HG03108 (cell line): ENCODE results near the gene GP1BB.

Experiments
- ATAC-seq: cut with Tn5 transposase; IDR thresholded peaks from one replicate; pipeline ENCODE4 v1.9.1; 2021; ENCODE audit warnings: moderate library complexity; ENCODE audit not compliant: unreplicated experiment

The GP1BB gene

DNA sequence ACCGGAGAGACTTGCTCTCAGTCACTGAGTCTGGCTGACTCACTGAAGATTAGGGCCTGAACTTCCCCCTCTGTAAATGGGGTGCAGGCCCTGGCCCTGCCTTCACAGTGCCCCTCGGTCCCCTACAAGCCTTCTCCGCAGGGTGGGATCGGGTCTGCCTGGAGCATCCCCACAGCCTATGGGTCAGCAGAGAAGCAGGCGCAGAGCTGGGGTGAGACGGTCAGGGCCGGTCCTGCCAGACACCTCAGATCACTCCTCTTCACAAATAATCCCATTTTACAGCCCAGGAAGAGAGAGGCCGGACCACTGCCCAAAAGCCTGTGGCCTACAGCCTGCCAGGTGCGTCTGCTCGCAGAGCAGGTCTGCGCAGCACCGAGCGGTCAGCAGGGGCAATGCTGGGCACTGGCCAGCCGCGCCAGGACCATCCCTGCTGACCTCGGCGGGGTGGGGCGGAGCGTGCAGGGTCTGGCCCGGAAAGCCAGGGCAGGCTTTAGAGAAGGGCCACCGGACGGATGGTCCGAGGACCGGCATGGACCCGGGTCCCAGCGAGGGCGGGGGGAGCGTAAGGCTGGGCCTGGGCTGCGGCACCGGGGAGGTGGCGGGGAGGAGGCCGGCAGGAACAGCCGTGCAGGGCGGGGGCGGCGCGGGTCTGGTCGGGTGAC is 9.6 kb upstream of the GP1BB start:
- ATAC-seq = no peak

DNA sequence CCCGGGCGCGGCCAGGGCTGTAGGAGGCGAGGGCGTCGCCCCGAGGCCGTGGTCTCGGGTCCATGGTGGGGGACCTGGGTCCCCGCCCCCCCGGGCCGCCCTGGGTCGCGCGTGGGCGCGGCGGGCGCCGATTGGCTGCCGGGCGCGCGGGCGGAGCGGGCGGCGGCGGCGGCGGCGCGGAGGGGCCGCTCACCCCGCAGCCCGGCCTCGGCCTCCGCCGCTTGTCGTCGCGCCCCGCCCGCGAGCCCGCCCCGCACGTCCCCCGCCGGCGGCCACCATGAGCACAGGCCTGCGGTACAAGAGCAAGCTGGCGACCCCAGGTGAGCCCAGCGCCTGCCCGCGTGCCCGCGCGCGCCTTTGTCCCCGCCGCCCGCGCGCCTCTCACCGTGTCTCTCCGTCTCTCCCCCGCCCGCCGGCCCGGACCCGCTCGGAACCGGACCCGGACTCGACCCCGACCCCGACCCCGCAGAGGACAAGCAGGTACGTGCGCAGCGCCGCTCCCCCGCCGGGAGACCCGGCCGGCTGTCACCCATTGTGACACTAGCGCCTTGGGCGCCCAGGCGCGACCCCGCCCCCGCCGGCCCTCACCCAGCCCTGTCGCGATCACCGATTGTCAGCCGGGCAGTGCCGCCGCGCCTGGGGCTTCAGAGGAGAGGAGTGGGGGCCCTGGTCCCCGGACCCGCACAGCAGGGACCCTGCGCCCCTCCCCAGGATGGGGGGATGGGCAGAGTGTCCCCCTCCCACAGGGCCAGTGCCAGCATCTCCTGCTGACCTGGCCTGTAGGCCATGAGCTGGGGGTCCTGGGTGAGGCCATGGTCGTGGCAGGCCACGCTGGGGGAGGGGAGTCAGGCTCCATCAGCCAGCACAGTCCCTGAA is 8.8 kb upstream of the GP1BB start, which contains the start of gene SEPTIN5:
Gene SEPTIN5, plus strand, starts transcription at position 192 of the 876 bp plus-strand sequence. Its CDS starts 86 bp downstream, at position 278.
- no peak for ATAC-seq

DNA sequence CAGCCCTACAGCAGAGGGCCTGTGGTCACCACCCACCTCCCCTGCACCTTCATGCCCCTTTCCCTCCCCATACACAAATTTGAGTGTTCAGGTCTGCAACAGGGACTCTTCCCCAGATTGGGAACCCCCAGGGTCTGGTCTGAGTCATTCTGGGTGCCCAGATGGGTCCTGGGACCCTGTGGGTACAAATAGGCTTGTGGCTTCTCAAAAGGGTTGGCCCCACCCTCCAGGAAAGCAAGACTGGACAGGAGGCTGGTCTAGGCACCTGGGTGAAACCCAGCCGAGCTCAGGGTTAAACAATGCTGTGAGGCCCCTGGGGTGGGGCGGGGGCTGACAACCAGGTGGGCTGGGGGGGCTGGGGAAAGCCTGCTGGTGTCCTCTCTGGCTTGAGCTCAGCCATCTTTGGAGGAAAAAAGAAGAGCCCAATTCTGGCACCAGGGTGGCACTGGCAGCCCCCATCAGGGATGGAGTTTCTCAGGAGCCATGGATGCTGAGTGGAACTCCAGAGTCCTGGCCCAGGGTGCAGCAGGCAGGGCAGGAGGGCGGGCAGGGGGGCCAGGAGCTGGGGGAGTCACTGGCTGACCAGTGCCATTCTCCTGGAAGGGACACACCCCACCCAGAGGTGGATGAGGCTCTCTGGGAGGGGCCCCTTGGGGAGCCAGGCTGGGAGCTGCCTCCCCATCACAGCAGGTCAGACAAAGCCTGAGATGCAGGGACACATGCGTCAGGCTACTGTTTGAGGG is 8.0 kb upstream of the GP1BB start:
- no peak for ATAC-seq

DNA sequence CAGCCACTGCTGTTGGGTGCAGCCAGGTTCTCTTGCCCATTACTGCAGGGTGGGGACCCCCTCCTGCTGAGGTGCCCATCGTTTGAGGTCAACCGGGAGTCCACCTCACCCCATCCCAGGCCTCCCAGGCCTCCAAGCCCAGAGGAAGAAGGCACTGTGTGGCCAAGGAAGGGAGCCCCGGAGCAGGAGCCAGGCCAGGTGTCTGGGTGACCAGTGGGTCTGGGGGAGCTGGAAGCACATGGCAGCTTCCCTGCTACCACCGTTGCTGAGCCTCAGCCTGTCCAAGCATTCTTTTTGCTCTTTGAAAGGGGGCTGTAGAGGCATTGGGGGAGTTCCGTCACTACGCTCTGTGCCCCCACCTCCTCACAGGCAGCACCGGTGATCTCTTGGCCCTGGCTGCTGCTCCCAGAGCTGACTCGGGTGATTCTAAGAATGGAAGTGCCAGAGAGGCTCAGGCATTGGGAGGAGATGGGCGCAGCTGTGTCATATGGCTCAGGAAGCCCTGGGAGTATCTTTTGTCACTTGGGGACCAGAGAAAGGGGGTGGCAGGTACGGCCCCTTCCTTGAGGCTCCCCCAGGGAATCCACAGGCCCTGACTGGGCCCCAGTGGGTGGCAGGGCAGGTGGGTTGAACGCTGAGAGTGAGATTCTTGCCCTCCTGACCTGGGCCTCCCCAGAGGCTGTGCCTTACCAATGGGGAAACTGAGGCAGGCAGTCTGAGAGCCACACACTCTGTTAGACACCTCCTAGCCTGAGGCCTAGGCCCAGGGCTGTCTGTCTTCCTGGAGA is 7.1 kb upstream of the GP1BB start:
- no peak for ATAC-seq

DNA sequence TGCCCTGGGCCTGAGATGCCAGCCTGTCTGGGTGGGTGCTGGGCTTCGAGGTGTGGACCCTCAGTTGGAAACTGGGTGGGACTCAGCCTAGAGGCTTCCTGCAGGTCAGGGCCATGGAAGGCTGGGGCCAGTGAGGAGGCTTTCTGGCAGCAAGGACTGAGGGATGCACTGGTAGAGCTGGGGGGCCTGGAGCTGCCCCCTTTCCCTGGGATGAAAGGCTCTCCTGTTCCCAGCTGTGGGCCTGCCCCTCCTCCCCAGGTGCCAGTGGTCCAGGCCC is 6.6 kb upstream of the GP1BB start:
- ATAC-seq = no peak

DNA sequence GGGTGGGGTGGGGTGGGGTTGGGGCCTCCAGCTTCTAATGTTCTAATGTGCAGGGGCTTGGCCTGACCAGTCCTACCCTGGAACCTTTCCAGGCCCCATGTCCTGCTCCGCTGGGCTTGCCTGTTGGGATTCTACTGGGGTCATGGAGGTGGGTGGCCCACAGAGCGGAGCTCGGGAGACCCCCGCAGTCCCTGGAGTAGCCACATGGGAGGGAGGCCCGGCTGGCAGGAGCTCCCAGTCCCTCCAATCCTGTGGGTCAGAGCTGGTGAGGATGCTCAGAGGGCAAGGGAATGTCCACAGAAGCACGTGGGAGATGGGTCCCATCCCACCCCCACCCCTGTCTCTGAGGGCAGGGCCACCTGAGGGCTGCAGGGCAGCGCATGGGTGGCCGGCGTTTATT is 6.2 kb upstream of the GP1BB start:
- no peak for ATAC-seq

DNA sequence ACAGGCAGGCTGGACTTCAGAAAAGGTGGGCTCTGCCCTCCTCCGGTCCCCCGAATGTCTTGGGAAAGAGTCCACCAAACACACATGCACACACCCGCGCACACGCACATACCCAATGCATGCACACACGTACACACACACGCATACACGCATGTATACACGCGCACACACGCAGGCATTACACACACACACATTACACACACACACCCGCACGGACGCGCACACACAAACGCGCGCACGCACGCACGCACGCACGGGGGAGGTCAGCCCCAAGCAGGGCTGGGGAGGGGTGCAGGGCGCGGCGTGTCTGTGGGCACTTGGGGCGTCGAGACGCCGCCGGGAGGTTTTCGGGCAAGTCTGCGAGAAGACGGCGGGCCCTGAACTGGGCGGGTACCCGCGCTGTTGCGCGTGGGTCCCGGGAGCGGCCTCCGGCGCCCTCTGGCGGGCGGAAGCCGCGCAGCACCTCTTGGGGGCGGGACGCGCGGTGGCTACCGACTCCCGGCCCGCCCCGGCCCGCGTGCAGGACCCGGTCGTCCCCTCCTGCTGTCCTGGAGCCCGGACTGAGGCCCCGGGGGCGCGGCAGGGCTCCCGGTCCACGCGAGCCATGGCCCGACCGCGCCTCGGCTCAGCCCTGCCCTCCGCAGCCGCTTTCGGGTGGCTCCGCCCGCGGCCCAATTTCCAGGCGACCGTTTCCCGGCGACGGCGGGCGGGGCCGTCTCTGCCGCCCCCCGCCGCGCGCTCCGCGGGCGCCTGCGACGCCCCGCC is 5.5 kb upstream of the GP1BB start:
- no peak for ATAC-seq

DNA sequence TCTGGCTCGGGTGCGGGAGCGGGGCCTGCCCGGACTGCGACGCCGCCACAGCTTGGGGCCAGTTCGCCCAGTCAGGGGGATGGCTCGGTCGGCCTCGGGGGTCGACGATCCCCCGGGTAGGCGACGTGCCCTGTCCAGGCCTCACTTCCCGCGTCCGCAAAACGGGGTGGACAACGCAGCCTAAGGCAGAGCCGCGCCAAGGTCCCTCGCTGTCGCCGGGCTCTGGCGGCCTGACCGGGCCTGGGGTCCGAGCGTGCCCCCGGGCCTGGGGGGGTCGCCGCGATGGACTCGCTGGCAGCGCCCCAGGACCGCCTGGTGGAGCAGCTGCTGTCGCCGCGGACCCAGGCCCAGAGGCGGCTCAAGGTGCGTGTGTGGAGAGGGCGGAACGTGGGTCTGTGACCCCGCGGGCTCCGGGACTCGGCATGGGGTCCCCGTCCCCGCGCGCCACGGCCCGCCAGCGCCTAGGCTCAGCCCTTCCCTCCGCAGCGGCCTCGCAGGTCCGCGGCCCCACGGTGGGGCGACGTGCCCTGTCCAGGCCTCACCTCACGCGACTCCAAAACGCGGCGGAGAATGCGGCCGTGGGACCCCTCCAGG is 4.8 kb upstream of the GP1BB start:
- ATAC-seq = no peak

DNA sequence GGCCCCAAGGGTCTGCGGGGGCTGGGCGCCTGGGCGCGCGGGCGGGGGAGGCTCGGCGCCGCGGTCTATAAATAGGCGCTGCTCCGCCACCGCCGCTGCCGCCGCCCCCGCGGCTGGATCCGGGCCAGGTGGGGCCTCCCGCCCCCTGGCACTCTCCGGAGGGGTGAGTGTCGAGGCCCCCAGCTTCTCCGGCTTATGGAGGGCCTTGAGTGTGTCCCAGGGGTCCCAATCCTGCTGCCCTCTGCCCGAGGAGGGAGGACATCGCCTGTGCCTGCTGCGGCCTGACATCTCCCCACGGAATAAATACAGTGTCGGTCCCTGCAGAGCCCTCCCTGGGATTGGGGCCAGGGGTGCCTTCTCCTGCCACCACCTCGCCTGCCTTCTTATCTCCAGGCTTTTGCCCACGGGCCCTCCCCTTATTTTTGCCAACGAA is 4.3 kb upstream of the GP1BB start:
- no peak for ATAC-seq

DNA sequence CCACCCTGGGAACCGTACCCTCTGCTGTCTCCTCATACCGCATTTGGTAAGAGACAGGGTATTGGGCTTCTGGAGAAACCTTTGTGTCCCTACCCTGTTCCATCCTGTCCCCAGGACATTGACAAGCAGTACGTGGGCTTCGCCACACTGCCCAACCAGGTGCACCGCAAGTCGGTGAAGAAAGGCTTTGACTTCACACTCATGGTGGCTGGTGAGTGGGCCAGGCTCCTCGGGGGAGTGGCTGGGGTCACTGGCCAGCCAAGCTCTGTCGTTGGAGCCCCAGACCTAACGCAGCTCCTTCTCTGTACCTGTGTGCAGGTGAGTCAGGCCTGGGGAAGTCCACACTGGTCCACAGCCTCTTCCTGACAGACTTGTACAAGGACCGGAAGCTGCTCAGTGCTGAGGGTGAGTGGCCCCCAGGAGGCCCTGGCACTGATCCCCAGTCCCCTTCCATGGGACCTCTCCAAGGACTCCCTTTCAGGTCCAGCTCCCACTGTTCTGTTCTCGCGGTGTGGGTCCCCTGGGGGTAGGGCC is 3.8 kb upstream of the GP1BB start:
- no peak for ATAC-seq

DNA sequence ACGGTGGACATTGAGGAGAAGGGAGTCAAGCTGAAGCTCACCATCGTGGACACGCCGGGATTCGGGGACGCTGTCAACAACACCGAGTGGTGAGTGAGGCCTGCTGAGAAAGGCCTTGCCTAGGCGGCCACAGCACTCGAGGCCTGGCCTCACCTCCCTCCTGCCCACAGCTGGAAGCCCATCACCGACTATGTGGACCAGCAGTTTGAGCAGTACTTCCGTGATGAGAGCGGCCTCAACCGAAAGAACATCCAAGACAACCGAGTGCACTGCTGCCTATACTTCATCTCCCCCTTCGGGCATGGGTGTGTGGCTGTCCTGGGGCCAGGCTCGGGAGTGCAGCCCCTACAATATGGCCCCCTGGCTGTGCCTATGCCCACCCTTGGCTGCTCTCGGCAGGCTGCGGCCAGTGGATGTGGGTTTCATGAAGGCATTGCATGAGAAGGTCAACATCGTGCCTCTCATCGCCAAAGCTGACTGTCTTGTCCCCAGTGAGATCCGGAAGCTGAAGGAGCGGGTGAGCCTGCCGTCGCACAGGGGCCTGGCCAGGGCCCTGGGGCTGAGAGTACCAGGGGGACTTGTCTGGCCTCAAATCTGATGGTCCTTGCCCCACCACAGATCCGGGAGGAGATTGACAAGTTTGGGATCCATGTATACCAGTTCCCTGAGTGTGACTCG is 3.0 kb upstream of the GP1BB start:
- ATAC-seq = no peak

DNA sequence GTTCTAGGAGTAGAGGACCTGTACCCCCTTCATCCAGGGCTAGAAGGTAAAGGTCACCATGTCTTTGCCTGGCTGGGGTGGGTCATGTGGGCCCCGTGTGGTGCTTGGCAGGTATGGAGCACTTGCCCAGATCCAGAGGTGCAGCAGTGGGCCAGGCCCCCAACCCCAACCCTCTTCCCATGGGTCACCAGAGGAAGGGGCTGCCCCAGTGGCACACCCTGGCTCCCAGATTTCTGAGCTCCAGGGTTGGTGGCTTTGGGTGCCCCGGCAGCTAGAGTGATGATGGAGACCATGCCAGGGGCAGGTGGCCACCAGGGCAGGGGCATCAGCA is 2.4 kb upstream of the GP1BB start:
- ATAC-seq = no peak

DNA sequence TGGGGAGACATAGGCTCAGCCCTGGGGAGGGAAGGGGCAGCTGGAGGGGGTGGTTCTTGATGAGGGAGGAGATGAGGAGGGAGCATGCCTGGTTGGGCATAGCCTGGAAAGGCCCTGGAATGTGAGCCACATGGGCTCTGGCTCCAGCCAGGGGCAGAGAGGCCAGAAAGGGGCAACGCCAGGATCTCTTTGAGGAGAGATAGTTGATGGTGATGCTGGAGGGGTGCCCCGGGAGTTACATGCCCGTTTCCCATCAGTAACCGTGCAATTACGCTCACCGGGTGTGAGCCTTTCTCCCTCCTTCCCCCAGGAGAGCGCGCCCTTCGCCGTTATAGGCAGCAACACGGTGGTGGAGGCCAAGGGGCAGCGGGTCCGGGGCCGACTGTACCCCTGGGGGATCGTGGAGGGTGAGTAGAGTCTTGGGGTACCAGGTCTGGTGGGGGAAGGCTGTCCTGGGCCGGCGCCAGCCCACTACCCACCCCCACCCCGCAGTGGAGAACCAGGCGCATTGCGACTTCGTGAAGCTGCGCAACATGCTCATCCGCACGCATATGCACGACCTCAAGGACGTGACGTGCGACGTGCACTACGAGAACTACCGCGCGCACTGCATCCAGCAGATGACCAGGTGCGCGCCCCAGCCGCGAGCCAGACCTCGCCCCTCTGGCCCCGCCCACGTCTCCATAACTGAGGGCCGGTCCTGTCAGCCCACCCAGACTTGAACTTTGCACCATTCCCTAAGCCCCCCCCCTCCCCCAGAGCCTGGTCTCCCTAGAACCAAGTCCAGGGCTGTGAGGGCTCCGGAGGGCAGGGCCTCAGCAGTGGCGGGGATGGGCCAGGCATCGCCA is 1.8 kb upstream of the GP1BB start:
- no peak for ATAC-seq

DNA sequence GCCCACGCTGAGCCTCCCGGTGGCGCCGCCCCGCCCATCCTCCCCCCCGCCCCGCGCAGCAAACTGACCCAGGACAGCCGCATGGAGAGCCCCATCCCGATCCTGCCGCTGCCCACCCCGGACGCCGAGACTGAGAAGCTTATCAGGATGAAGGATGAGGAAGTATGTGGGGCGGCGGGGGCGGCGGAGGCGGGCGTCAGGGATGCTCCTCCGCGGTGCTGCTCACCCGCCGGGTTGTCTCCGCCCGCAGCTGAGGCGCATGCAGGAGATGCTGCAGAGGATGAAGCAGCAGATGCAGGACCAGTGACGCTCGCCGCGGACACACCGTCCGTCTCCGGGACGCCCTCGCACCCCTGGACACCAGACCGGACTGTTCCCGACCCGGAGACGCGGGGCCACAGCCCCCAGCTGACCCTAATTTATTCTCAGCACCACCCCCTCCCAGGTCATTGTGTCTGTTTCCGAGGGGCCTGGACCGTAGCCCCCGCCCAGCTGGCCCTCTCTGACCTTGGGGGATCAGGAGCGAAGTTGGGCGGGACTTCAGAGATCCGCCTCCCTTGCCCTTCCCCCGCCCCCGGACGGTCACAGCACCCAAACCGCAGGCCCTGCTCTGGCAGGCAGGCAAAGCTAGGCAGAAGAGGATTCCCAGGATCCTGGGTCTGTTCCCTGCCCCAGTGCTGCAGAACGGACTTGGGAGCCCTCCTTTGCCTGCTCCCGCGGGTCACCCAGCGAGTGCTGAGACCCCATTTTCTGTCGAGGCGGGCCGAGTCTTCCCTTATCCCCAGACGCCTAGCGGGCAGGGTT is 959 bp upstream of the GP1BB start:
- ATAC-seq = no peak

DNA sequence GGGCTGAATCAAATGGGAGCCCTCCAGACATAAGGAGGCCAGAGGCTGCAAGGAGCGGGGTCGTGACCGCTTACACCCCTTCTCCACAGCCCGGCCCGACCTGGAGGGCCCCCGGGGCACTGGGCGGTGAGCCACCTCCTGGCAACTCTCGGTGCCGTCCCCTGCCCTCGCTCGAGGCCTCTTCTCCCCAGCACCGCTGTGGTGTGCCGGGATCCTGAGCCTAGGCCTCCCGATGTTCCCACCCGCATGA is 432 bp upstream of the GP1BB start:
- ATAC-seq = no peak

DNA sequence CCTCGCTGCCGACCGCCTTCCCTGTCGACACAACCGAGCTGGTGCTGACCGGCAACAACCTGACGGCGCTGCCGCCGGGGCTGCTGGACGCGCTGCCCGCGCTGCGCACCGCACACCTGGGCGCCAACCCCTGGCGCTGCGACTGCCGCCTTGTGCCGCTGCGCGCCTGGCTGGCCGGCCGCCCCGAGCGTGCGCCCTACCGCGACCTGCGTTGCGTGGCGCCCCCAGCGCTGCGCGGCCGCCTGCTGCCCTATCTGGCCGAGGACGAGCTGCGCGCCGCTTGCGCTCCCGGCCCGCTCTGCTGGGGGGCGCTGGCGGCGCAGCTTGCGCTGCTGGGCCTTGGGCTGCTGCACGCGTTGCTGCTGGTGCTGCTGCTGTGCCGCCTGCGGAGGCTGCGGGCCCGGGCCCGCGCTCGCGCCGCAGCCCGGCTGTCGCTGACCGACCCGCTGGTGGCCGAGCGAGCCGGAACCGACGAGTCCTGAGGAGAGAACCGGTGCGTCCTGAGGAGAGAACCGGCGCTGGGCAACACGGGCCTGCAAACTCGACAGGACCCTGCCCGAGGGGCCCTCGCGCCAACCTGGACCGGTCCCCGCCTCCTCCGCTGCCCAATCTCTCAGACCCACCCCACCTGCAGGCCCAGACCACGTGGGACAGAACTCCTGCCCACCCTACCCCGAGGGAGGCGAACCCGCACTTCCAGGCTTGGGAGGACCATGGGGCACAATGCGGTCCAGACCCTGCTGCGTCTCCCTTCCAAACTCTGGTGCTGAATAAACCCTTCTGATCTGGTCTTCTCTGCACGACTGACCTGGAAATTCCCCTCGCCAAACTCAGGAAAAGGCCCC is 866 bp downstream of the GP1BB start:
- no peak for ATAC-seq
